ENCODE data around the gene GNB2. TPM values are rescaled to one million over a fixed set of nuclear protein-coding genes. Genes with fewer than 3 reads are reported as not detected.
"Not testable (repeated sequence)": the region's sequence is repeated elsewhere in the genome, so short reads cannot be mapped to it uniquely, and the experiment has no call there.

Gene GNB2
- polyA plus RNA-seq, 1 experiment, result 172 TPM

GRCh38 chr7:100693312-100694097 is 20.0 kb downstream of the GNB2 start:
- ChIA-PET CTCF (interaction anchor here (0.6 to 10.3 kb wide), 15 partner anchors 12 to 224 kb away, joined by 3 to 162 read pairs (median 6); partner anchors contain the start of genes FBXO24, LRCH4, MOSPD3 and POP7), POLR2A (interaction anchor here (0.7 kb wide), 1 partner anchor 18 kb away, joined by 3 read pairs; no protein-coding TSS in a partner anchor)
- DNase-seq (ENCODE audit: low read depth), result no peak
- H3K27me3 ChIP-seq (ENCODE audit: control insufficient read depth, insufficient read depth, low read length), result no peaks in the 10 kb centered on the region; the same call in 1 of the 2 replicates
- peaks cover 8% of the 10 kb centered on the region for H3K36me3 ChIP-seq (ENCODE audit: control insufficient read depth, insufficient read depth, low read length)
- H3K4me3 ChIP-seq (ENCODE audit: low read depth, low read length), result peak overlapping the region; percentile 74
- no peak for TF ChIP-seq CTCF (IDR thresholded peaks at IDR 0.05; ENCODE audit: insufficient read depth, low read depth, low read length)

GRCh38 chr7:100694098-100694745 is 20.7 kb downstream of the GNB2 start, which contains the start of gene GIGYF1:
Gene GIGYF1, minus strand, starts transcription at chr7:100694250. Its CDS starts 6,012 bp downstream, at chr7:100688238.
- Histone ChIP-seq H3K36me3 (ENCODE audit: control insufficient read depth, insufficient read depth, low read length) (peaks cover 3% of the 10 kb centered on the region), H3K4me3 (ENCODE audit: low read depth, low read length) (peak within 1 kb of the TSS; percentile 74), H3K27me3 (ENCODE audit: control insufficient read depth, insufficient read depth, low read length) (no peaks in the 10 kb centered on the region; the same call in 1 of the 2 replicates)
- ChIA-PET POLR2A (no interaction called here), CTCF (interaction anchor here (5.7 to 10.3 kb wide), 4 partner anchors 11 to 132 kb away, joined by 42 to 162 read pairs (median 97); partner anchors contain the start of genes FBXO24, LRCH4 and POP7)
- no peak for TF ChIP-seq CTCF (IDR thresholded peaks at IDR 0.05; ENCODE audit: insufficient read depth, low read depth, low read length)
- no peak for DNase-seq (ENCODE audit: low read depth)

GRCh38 chr7:100696123-100696521 is 22.6 kb downstream of the GNB2 start:
- DNase-seq (ENCODE audit: low read depth), result no peak
- Histone ChIP-seq H3K36me3 (ENCODE audit: control insufficient read depth, insufficient read depth, low read length) (peaks cover 1% of the 10 kb centered on the region; the same call in 1 of the 2 replicates), H3K4me3 (ENCODE audit: low read depth, low read length) (no peak overlapping the region), H3K27me3 (ENCODE audit: control insufficient read depth, insufficient read depth, low read length) (no peaks in the 10 kb centered on the region; the same call in 1 of the 2 replicates)
- no peak for TF ChIP-seq CTCF (IDR thresholded peaks at IDR 0.05; ENCODE audit: insufficient read depth, low read depth, low read length)
- ChIA-PET POLR2A (no interaction called here), CTCF (interaction anchor here (1.8 to 10.3 kb wide), 2 partner anchors 9 to 132 kb away, joined by 5 to 84 read pairs; partner anchors contain the start of gene POP7)

GRCh38 chr7:100699018-100699417 is 25.5 kb downstream of the GNB2 start:
- ChIA-PET POLR2A (no interaction called here), CTCF (interaction anchor here (2.3 kb wide), 1 partner anchor 153 kb away, joined by 8 read pairs; the partner anchor contains the start of gene SLC12A9)
- H3K27me3 ChIP-seq (ENCODE audit: control insufficient read depth, insufficient read depth, low read length), result no peaks in the 10 kb centered on the region; the same call in 1 of the 2 replicates
- TF ChIP-seq CTCF (IDR thresholded peaks at IDR 0.05; ENCODE audit: insufficient read depth, low read depth, low read length), result no peak
- no peak overlapping the region for H3K4me3 ChIP-seq (ENCODE audit: low read depth, low read length)
- no peak for DNase-seq (ENCODE audit: low read depth)
- no peaks in the 10 kb centered on the region for H3K36me3 ChIP-seq (ENCODE audit: control insufficient read depth, insufficient read depth, low read length)

- H3K36me3 ChIP-seq (ENCODE audit: control insufficient read depth, insufficient read depth, low read length); H3K27me3 ChIP-seq (ENCODE audit: control insufficient read depth, insufficient read depth, low read length); H3K4me3 ChIP-seq (ENCODE audit: low read depth, low read length); DNase-seq (ENCODE audit: low read depth); POLR2A ChIA-PET: not testable (repeated sequence)
- CTCF ChIA-PET, result interaction anchor here (0.6 to 1.9 kb wide), 4 partner anchors 9 to 158 kb away, joined by 3 to 9 read pairs (median 6); partner anchors contain the start of gene SLC12A9
Observed at GRCh38 chr7:100701089-100701488, 27.5 kb downstream of the GNB2 start.

All from BJ (cell line).